22Rv1 (cell line): ENCODE results near the gene YTHDF1.

ENCODE experiments used
- H3K27ac ChIP-seq: fragments of 450-650 bp; 2 replicates; pipeline ENCODE4 v1.5.1; 2017
- CTCF ChIP-seq: fragments of 450-650 bp; IDR thresholded peaks from 2 replicates; pipeline ENCODE4 v1.5.1; 2017; ENCODE audit warnings: mild to moderate bottlenecking
- ZFX ChIP-seq: fragments of 450-650 bp; IDR thresholded peaks from 2 replicates; pipeline ENCODE4 v1.6.1; 2017; ENCODE audit warnings: antibody characterized with exemption, borderline replicate concordance

YTHDF1 gene

GRCh38 chr20:63241272-63241671, 25.3 kb upstream of the YTHDF1 start:
- no peak for TF ChIP-seq CTCF
- TF ChIP-seq ZFX = no peak
- H3K27ac ChIP-seq = no peak overlapping the region

GRCh38 chr20:63240004-63240403, 24.1 kb upstream of the YTHDF1 start:
- TF ChIP-seq ZFX = no peak
- no peak for TF ChIP-seq CTCF
- H3K27ac ChIP-seq = no peak overlapping the region

GRCh38 chr20:63239431-63239830, 23.5 kb upstream of the YTHDF1 start:
- H3K27ac ChIP-seq = no peak overlapping the region
- no peak for TF ChIP-seq ZFX

GRCh38 chr20:63238514-63239125, 22.7 kb upstream of the YTHDF1 start:
- peak; percentile 39 for TF ChIP-seq CTCF
- no peak for TF ChIP-seq ZFX
- no peak overlapping the region for H3K27ac ChIP-seq

GRCh38 chr20:63238031-63238430, 22.1 kb upstream of the YTHDF1 start:
- TF ChIP-seq ZFX = no peak
- no peak for TF ChIP-seq CTCF

GRCh38 chr20:63236116-63236837, 20.3 kb upstream of the YTHDF1 start:
- TF ChIP-seq CTCF (no peak), ZFX (no peak)
- H3K27ac ChIP-seq = no peak overlapping the region

More at GRCh38 chr20:63238031-63238430, 22.1 kb upstream of the YTHDF1 start:
- no peak overlapping the region for H3K27ac ChIP-seq

GRCh38 chr20:63235399-63235983, 19.6 kb upstream of the YTHDF1 start, which contains the start of gene BIRC7:
TSS of gene BIRC7 (plus strand) at chr20:63235905. CDS start at chr20:63236097, 192 bp downstream.
- no peak within 1 kb of the TSS for H3K27ac ChIP-seq
- no peak for TF ChIP-seq CTCF
- no peak for TF ChIP-seq ZFX
